AG04450 (cell line): ENCODE measurements around the gene SSTR4. TPM values are rescaled to one million over a fixed set of nuclear protein-coding genes. Genes with fewer than 3 reads are reported as not detected.

ENCODE experiments used
- CTCF ChIA-PET: fragments of 300-600, 350-600 bp; formaldehyde crosslinking; extraction: SDS; loops from one replicate; lab custom pipeline; 2022; ENCODE audit warnings: antibody characterized with exemption, inconsistent platforms; lab: Charles Lee
- POLR2A ChIA-PET: fragments of 350-600 bp; formaldehyde crosslinking; extraction: SDS; loops from one replicate; lab custom pipeline; 2021; ENCODE audit warnings: antibody characterized with exemption, inconsistent platforms; lab: Yijun Ruan, JAX
- DNase-seq: peaks from one replicate; pipeline ENCODE4 v3.0.0-alpha.2; 2011; ENCODE audit warnings: low read depth, low spot score
- H3K27ac ChIP-seq: one replicate; pipeline ENCODE4 v1.5.1; 2012; ENCODE audit warnings: low read depth, low read length, control low read depth
- H3K27me3 ChIP-seq: one replicate; pipeline ENCODE4 v1.6.0; 2012; ENCODE audit warnings: low read length; ENCODE audit not compliant: control insufficient read depth, insufficient read depth
- H3K4me3 ChIP-seq: 2 replicates; pipeline ENCODE4 v1.5.1; 2011; ENCODE audit warnings: mild to moderate bottlenecking, low read depth, low read length, control low read depth
- H3K9me3 ChIP-seq: 2 replicates; pipeline ENCODE4 v1.5.1; 2012; ENCODE audit warnings: low read length; ENCODE audit not compliant: control insufficient read depth, insufficient read depth
- CTCF ChIP-seq: IDR thresholded peaks from 2 replicates; pipeline ENCODE4 v1.5.1; 2011; ENCODE audit warnings: low read depth, low read length, control low read depth, inconsistent platforms
- polyA plus RNA-seq: library from polyadenylated mRNA; depleted of rRNA; stranded (reverse); fragments of >200 nt; gene quantifications from 2 replicates; pipeline ENCODE4 v1.2.3, GENCODE V29; 2011

SSTR4 gene
- polyA plus RNA-seq, 1 experiment = not detected

DNA sequence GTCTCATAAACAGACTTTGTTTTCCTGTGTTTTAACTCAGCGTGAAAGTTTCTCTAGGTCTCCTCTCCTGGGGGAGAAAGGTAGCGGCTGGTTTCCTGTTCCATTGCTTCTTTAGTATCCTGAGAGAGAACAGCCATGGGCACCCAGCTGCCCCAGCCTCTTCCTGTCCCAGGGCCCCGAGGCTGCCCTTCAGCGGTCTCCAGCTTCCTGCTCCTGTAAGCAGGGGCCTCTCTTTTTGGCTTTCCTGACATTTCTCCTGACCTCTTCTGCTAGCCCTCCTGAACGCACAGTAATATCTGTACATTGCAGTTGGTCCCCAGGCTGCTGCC is 2.4 kb upstream of the SSTR4 start:
- Histone ChIP-seq H3K27me3 (peaks cover 5% of the 10 kb centered on the region), H3K9me3 (no peaks in the 10 kb centered on the region; the same call in 1 of the 2 replicates), H3K27ac (no peak overlapping the region), H3K4me3 (no peak overlapping the region)
- ChIA-PET POLR2A (no interaction called here), CTCF (no interaction called here)
- no peak for TF ChIP-seq CTCF
- DNase-seq = no peak

GRCh38 chr20:23033918-23034317 is 1.2 kb upstream of the SSTR4 start:
- CTCF ChIA-PET = interaction anchor here (0.6 kb wide), 1 partner anchor 202 kb away, joined by 3 read pairs; no protein-coding TSS in a partner anchor
- no peak for TF ChIP-seq CTCF

GRCh38 chr20:23035731-23036130 is 619 bp downstream of the SSTR4 start:
- Histone ChIP-seq H3K9me3 (no peaks in the 10 kb centered on the region; the same call in 1 of the 2 replicates), H3K27ac (no peak overlapping the region), H3K4me3 (no peak overlapping the region), H3K27me3 (peaks cover 14% of the 10 kb centered on the region)
- TF ChIP-seq CTCF = no peak
- POLR2A ChIA-PET = no interaction called here
- CTCF ChIA-PET = no interaction called here
- DNase-seq = no peak

More at GRCh38 chr20:23033918-23034317, 1.2 kb upstream of the SSTR4 start:
- Histone ChIP-seq H3K27ac (no peak overlapping the region), H3K27me3 (peaks cover 10% of the 10 kb centered on the region), H3K9me3 (no peaks in the 10 kb centered on the region; the same call in 1 of the 2 replicates), H3K4me3 (no peak overlapping the region)
- POLR2A ChIA-PET = no interaction called here
- DNase-seq = no peak

- Histone ChIP-seq H3K4me3 (no peak overlapping the region), H3K9me3 (no peaks in the 10 kb centered on the region; the same call in 1 of the 2 replicates), H3K27me3 (peaks cover 14% of the 10 kb centered on the region), H3K27ac (no peak overlapping the region)
- TF ChIP-seq CTCF = no peak
- no peak for DNase-seq
- POLR2A ChIA-PET = no interaction called here
- CTCF ChIA-PET = interaction anchor here (1.6 kb wide), 2 partner anchors 14 to 209 kb away, joined by 4 to 6 read pairs; no protein-coding TSS in a partner anchor
Observed at GRCh38 chr20:23036371-23036770, 1.3 kb downstream of the SSTR4 start.

DNA sequence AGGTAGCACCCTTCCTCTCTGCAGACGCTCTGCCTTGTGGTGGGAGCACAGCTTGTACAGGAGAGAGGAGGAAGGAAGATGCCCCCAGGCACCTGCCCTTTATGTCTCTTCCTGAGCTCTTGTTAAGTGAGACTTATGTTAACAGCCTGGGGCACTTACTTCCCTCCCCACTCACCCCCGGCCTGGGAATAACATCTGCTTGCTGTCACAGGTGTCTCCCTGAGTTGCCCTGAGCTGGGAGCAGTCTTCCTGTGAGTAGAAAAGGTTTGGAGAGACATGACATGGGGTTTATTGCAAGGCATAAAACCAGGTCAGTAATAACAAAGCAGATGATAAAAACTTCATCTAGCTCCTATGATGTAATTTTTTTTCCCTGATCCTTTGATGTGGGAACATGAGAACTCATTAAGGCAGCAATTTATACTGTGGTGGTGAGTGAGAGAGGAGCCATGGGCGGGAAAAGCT is 1.9 kb downstream of the SSTR4 start:
- peaks cover 20% of the 10 kb centered on the region for H3K27me3 ChIP-seq
- no peaks in the 10 kb centered on the region; the same call in 1 of the 2 replicates for H3K9me3 ChIP-seq
- ChIA-PET CTCF (interaction anchor here (1.6 kb wide), 2 partner anchors 14 to 208 kb away, joined by 4 to 6 read pairs; no protein-coding TSS in a partner anchor), POLR2A (no interaction called here)
- DNase-seq = no peak
- H3K27ac ChIP-seq = no peak overlapping the region
- TF ChIP-seq CTCF = no peak
- H3K4me3 ChIP-seq = no peak overlapping the region
